Head of caudate nucleus (tissue), 42 donors: Measurements from ENCODE around the gene ZNF462.

Experiments
- DNase-seq, 42 donors: peaks; one replicate each; pipeline versions ENCODE4 v3.0.0 to v3.0.0-alpha.2; 2020 to 2021; ENCODE audit warnings: mixed read lengths in 7 of 42
- intact Hi-C: fragments of 100-400 bp; cut with DNase I; formaldehyde crosslinking; loops from one replicate; pipeline ENCODE4 v1.15.0; 2022

ZNF462 gene

GRCh38 chr9:106945727-106946660, 83.0 kb downstream of the ZNF462 start:
- DNase-seq = no peak
- intact Hi-C loops = no loop called here

DNA sequence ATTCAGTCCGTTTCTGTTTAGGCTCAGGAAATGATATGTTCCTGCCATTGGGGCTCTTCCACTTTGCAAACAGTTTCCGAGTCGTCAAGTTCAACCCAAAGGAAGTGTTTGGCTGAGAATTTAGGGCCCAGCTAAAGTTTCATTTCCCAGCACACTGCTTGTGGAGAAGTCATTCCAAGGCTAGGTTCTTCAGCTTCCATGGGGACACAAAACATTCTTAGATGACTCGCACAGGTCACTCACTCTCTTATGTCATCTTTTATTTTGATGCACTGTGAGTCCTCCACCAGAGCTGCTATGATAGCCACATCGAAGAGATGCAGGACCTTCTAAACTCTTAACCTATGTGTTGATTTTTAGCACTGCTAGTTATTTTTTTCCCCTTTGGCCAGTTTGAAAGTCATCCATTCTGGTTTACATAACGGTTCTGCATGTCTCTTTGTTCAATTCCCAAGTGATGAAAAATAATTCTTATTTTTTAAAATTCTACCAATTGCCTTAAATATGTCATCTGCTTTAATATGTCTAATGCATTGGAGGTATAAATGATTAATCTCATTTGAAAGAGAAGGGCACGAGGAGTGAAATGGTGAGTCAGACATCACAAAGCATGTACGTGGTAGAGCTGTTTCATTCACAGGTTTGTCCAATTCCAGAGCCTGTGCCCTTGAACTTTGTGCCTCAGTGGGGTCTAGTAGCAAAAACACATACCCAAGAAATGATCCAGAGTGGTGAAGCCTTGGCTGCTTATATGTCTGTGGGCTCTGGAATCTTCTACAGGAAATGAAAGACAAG, 84.3 kb downstream of the ZNF462 start:
- intact Hi-C loops = no loop called here
- DNase-seq = no peak

- intact Hi-C loops = no loop called here
- DNase-seq = no peak
Observed at GRCh38 chr9:106953174-106953573, 90.2 kb downstream of the ZNF462 start.

- intact Hi-C loops = no loop called here
- DNase-seq = no peak
Observed at GRCh38 chr9:106954558-106954957, 91.6 kb downstream of the ZNF462 start.

DNA sequence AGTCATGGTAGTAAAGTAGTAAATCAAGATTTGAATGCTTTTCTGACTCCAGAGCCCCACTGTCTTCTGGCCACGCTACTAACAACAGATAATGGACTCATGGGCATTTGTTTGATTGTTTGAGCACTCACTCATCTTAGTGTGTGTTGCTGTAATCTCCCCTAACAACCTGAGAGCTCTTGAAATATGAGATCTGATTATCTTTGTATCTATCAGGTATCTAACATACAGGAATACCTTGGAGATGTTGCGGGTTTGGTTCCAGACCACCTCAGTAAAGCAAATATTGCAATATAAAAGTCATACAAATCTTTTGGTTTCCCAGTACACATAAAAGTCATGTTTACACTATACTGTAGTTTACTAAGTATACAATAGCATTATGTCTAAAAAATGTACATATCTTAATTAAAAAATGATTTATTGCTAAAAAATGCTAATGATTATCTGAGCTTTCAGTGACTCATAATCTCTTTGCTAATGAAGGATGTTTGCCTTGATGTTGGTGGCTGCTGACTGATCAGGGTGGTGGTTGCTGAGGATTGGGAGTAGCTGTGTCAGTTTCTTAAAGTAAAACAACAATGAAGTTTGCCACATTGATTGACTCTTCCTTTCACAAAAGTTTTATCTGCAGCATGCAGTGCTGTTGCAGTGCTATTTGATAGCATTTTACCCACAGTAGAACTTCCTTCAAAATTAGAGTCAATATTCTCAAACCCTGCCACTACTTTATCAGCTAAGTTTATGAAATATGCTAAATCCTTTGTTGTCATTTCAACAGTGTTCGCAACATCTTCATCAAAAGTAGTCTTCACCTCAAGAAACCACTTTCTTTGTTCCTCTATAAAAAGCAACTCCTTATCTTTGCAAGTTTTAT, 92.2 kb downstream of the ZNF462 start:
- intact Hi-C loops = no loop called here
- no peak for DNase-seq

- no peak for DNase-seq
- intact Hi-C loops = no loop called here
Observed at GRCh38 chr9:106956971-106957370, 94.0 kb downstream of the ZNF462 start.

- intact Hi-C loops = no loop called here
- no peak for DNase-seq
Observed at GRCh38 chr9:106958955-106959657, 96.1 kb downstream of the ZNF462 start.

DNA sequence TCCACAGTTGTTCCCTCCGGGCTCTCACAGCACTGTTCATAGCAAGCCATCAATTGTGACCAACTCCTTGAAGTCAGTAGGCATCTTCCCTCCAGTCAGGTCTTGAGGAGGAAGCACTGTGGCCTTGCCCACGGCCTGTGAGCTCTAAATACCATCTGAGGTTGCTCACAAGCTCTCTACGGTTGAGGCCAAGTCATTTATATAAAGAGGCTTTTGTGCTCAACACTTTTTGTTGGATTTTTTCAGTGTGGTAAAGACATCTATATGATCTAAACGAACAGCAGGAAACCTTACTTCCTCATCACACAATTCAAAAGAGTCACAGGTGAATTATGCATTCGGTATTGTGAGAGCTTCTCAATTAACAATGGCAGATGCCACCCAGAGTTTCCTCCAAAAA, 97.3 kb downstream of the ZNF462 start:
- no peak for DNase-seq
- intact Hi-C loops = no loop called here

DNA sequence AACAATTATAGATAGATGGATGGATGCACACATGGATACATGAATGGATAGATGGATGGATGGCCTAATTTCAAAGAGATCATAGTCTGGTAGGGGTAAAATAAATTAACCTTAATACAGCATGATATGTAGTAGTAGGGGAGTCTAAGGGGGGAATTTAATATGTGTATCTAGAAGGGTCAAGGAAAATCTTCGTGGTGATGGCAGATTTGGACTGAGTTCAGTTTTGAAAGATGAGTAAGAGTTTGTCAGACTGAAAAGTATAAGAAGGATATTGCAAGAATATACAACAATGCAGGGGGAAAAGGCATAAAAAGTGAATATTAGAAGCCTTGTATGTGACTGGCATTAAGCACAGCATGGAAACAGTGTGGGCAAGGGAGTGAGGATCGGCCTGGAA, 98.7 kb downstream of the ZNF462 start:
- DNase-seq = no peak
- intact Hi-C loops = no loop called here

DNA sequence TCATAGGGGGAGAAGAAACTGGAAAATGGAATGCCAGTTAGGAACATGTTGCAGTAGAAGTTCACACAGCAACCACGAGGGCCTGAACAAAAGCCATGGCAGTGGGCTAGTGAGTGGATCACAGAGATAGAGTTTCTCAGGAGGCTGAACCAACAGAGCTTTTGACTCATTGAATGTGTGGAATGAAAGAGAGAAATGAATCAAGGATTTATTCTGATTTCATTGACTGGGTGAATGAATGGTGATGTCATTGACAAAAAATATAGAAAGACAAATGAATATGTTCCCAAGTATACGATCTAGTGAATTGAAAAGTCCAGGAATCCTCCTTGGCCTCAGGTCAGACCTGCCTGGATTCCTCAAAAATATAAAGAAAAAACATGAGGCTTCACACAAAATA, 99.2 kb downstream of the ZNF462 start:
- DNase-seq = no peak
- intact Hi-C loops = no loop called here

- no peak for DNase-seq
- intact Hi-C loops = no loop called here
Observed at GRCh38 chr9:106962615-106963363, 99.8 kb downstream of the ZNF462 start.

- DNase-seq = no peak
- intact Hi-C loops = no loop called here
Observed at GRCh38 chr9:106963684-106964083, 100.7 kb downstream of the ZNF462 start.

DNA sequence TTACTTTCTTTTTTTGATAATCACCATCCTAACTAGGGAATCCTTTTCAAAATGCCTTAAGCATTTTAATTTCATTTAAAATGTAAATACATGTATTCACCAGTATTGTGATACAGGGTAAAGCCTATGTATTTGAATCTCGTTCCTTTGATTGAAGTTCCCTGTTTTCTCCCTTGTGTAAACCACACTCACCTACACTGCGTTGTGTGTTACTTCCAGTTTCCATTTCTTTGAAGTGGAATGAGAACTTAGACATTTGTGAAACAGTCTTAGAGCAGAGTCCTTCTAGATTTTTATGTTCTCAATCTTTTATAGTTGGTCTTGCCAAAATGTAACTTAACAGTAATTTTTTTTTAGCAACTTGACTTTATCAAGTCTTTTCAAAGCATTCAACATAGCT, 101.4 kb downstream of the ZNF462 start:
- no peak for DNase-seq
- intact Hi-C loops = no loop called here

- no peak for DNase-seq
- intact Hi-C loops = no loop called here
Observed at GRCh38 chr9:106964822-106965525, 102.0 kb downstream of the ZNF462 start.

DNA sequence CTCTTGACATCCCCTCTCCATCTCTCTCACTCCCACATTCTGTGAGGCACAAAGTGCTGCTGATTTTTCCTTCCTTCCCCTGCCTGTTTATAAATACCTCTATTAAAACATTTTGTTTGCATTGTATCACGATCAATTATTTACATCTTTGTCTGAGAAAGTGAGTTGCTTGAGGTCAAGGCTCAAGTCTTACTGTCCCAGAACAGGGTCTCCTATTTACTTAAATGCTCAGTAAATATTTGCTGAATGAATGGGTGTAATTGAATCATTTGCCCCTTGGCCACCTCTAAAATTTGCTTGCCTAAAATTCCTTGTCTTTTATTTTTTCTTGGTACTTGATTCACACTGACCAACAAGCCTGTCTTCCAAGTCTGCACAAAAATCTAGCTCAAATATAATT, 103.5 kb downstream of the ZNF462 start:
- intact Hi-C loops = no loop called here
- DNase-seq = no peak

DNA sequence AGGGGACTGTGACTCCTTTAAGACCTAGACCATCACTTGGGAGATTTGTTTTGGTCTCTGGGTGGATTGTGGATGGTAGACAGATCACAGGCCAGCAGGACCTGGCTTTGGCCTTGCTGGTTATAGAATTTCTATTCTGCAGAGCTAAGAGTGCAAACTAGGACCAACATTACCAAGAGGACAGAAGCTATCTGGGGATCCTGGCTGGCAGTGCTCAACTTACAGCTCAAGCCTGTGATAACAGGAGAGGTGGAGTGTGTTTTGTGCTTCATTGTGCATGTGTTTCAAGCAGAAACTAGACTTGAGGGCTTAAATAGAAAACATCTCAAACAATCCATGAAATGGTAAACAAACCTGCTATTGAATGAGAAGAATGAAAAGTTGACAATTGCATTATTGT, 106.7 kb downstream of the ZNF462 start:
- peak in 2 of 42 donors; percentile 8 to 22 for DNase-seq
- intact Hi-C loops = no loop called here

- DNase-seq = peak in 2 of 42 donors; percentile 11 to 47
- intact Hi-C loops = no loop called here
Observed at GRCh38 chr9:106970219-106970975, 107.4 kb downstream of the ZNF462 start.
